KMS-11 (cell line): Measurements from ENCODE around the gene DPH6.
"Not testable (repeated sequence)": the region's sequence is repeated elsewhere in the genome, so short reads cannot be mapped to it uniquely, and the experiment has no call there.

Experiments used
- H2AFZ ChIP-seq: fragments of 200-600 bp; sonication (generic); 2 replicates; pipeline ENCODE4 v1.6.1; 2016; ENCODE audit warnings: antibody characterized with exemption, mixed run types, low read depth
- H3K27ac ChIP-seq: fragments of 200-600 bp; sonication (generic); 2 replicates; pipeline ENCODE4 v1.6.1; 2016; ENCODE audit warnings: mild to moderate bottlenecking, mixed run types
- H3K27me3 ChIP-seq: fragments of 200-600 bp; sonication (generic); 2 replicates; pipeline ENCODE4 v1.6.1; 2017; ENCODE audit warnings: mild to moderate bottlenecking, low read depth, mixed run types, moderate library complexity; ENCODE audit not compliant: insufficient read depth
- H3K36me3 ChIP-seq: fragments of 200-600 bp; sonication (generic); 2 replicates; pipeline ENCODE4 v1.6.1; 2017; ENCODE audit warnings: mild to moderate bottlenecking, mixed run types; ENCODE audit not compliant: insufficient read depth
- H3K4me1 ChIP-seq: fragments of 200-600 bp; sonication (generic); 2 replicates; pipeline ENCODE4 v1.6.1; 2016; ENCODE audit warnings: mild to moderate bottlenecking, low read depth, mixed run types; ENCODE audit not compliant: poor library complexity, severe bottlenecking
- H3K4me2 ChIP-seq: fragments of 200-600 bp; sonication (generic); 2 replicates; pipeline ENCODE4 v1.7.0; 2016; ENCODE audit warnings: mild to moderate bottlenecking, mixed run types
- H3K4me3 ChIP-seq: fragments of 200-600 bp; sonication (generic); IDR thresholded peaks from 2 replicates; pipeline ENCODE4 v1.6.1; 2017; ENCODE audit warnings: low read depth, low read length, mixed read lengths; ENCODE audit not compliant: insufficient read depth
- H3K79me2 ChIP-seq: fragments of 200-600 bp; sonication (generic); 2 replicates; pipeline ENCODE4 v1.6.1; 2016; ENCODE audit warnings: low read depth, mixed run types; ENCODE audit not compliant: insufficient read depth
- H3K9ac ChIP-seq: fragments of 200-600 bp; sonication (generic); 2 replicates; pipeline ENCODE4 v1.6.1; 2016; ENCODE audit warnings: mild to moderate bottlenecking, mixed run types
- H4K20me1 ChIP-seq: fragments of 200-600 bp; sonication (generic); 2 replicates; pipeline ENCODE4 v1.6.1; 2016; ENCODE audit warnings: mild to moderate bottlenecking, mixed run types; ENCODE audit not compliant: insufficient read depth
- TF ChIP-seq, protein P1 (sequence below): fragments of 200-600 bp; sonication (generic); conservative IDR thresholded peaks from 2 replicates; pipeline ENCODE4 v1.6.1; 2017; ENCODE audit warnings: low read depth, mild to moderate bottlenecking, antibody characterized with exemption, low read length, moderate library complexity, mixed read lengths

DPH6 gene

DNA sequence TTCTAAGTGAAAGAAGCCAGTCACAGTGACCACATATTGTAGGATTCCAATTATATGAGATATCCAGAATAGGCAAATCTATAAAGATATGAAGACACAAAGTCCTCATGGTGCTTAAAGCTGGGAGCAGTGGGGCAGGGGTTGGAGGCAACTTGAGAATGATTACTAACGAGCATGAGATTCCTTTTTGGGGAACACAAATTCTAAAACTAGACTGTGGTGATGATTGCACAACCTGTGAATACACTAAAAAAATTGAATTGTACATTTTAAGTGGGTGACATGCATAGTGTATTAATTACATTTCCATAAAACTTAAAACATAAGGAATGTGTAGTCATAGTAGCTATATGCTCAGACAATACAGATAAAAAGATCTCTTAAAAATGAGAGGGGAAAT is 103.2 kb downstream of the DPH6 start:
- H3K4me3 ChIP-seq: no peak overlapping the region
- no peaks in the 10 kb centered on the region for H3K36me3 ChIP-seq
- no peaks in the 10 kb centered on the region for H3K27me3 ChIP-seq
- H3K9ac ChIP-seq: no peak overlapping the region
- no peak overlapping the region for H3K4me2 ChIP-seq
- TF ChIP-seq, protein P1, sequence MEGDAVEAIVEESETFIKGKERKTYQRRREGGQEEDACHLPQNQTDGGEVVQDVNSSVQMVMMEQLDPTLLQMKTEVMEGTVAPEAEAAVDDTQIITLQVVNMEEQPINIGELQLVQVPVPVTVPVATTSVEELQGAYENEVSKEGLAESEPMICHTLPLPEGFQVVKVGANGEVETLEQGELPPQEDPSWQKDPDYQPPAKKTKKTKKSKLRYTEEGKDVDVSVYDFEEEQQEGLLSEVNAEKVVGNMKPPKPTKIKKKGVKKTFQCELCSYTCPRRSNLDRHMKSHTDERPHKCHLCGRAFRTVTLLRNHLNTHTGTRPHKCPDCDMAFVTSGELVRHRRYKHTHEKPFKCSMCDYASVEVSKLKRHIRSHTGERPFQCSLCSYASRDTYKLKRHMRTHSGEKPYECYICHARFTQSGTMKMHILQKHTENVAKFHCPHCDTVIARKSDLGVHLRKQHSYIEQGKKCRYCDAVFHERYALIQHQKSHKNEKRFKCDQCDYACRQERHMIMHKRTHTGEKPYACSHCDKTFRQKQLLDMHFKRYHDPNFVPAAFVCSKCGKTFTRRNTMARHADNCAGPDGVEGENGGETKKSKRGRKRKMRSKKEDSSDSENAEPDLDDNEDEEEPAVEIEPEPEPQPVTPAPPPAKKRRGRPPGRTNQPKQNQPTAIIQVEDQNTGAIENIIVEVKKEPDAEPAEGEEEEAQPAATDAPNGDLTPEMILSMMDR: no peak
- no peaks in the 10 kb centered on the region for H4K20me1 ChIP-seq
- H3K79me2 ChIP-seq: no peaks in the 10 kb centered on the region
- H3K27ac ChIP-seq: no peak overlapping the region
- H3K4me1 ChIP-seq: no peaks in the 10 kb centered on the region
- H2AFZ ChIP-seq: no peak overlapping the region

DNA sequence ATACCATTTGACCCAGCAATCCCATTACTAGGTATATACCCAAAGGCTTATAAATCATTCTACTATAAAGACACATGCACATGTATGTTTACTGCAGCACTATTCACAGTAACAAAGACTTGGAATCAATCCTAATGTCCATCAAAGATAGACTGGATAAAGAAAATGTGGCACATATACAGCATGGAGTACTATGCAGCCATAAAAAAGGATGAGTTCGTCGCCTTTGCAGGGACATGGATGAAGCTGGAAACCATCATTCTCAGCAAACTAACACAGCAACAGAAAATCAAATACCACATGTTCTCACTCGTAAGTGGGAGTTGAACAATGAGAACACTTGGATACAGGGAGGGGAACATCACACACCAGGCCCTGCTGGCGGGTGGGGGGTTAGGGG is 104.7 kb downstream of the DPH6 start:
- H3K9ac ChIP-seq, H3K27ac ChIP-seq, H3K79me2 ChIP-seq, H3K27me3 ChIP-seq, H3K36me3 ChIP-seq, H3K4me1 ChIP-seq, H3K4me2 ChIP-seq, H4K20me1 ChIP-seq, H2AFZ ChIP-seq, H3K4me3 ChIP-seq: not testable (repeated sequence)

DNA sequence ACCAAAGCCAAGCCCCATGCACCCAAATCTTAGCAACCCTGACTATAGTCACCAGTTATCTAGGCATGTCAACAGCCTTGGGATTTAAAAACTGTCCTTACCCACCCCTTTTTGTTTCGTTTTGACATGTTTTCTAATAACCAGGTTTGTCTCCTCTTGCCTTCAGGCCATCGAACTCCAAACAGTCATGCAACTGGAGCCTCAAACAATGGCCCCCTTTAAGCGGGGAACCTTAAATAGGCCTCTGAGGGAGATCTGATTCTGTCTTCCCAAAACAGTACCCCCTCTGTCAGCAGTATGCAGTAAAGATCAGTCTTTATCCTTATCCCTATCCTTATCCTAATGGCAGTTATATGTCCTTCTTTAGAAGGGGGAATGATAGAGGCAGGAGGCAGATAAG is 105.7 kb downstream of the DPH6 start:
- H3K4me1 ChIP-seq: no peaks in the 10 kb centered on the region
- no peaks in the 10 kb centered on the region for H3K79me2 ChIP-seq
- no peak overlapping the region for H3K27ac ChIP-seq
- H3K4me3 ChIP-seq: no peak overlapping the region
- no peaks in the 10 kb centered on the region for H3K36me3 ChIP-seq
- H2AFZ ChIP-seq: no peak overlapping the region
- H3K27me3 ChIP-seq: no peaks in the 10 kb centered on the region
- H3K4me2 ChIP-seq: no peak overlapping the region
- no peak overlapping the region for H3K9ac ChIP-seq
- TF ChIP-seq, protein P1: no peak
- H4K20me1 ChIP-seq: no peaks in the 10 kb centered on the region

DNA sequence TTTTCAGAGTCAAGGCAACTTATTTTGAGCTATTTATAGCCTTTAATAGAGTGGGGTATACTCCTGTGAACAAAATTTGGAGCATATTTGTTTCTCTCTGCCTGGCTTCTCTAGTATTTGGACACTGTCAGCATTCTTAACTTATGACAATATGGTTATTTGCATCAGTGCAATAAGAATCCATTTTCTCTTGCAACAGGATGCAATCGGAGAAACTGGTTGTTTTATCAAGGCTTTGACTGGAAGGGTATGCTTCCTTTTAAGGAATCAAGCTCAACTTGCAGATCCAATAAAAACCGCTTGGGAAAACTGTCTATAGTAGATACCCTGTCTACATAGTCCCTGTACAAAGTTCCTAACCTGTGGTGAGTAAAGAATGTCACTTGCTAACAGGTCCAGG is 106.7 kb downstream of the DPH6 start:
- Histone ChIP-seq H3K36me3 (no peaks in the 10 kb centered on the region), H3K27ac (no peak overlapping the region), H3K27me3 (no peaks in the 10 kb centered on the region), H4K20me1 (no peaks in the 10 kb centered on the region), H2AFZ (no peak overlapping the region), H3K79me2 (no peaks in the 10 kb centered on the region), H3K4me2 (no peak overlapping the region), H3K4me1 (no peaks in the 10 kb centered on the region), H3K4me3 (no peak overlapping the region), H3K9ac (no peak overlapping the region)
- TF ChIP-seq, protein P1: no peak

DNA sequence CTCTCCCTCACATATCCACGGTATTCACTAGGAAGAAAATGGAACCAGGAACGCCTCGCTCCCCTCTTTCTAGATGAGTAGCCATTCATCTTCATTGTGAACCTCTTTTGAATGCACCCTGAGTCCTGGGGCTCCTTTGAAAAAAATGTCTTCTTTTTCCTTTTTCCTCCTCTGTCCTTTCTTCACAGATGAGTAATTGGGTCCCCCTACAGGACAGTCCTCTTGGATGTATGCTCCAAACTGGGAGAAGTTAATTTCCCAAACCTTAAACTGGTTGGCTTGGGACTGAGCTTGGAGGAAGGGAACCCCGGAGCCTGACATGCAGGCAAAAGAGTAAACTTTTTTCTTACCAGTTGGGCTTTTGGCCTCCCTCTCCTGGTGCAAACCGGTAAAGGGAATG is 108.8 kb downstream of the DPH6 start:
- Histone ChIP-seq H4K20me1 (no peaks in the 10 kb centered on the region), H3K27me3 (no peaks in the 10 kb centered on the region), H3K4me2 (no peak overlapping the region), H3K9ac (no peak overlapping the region), H3K27ac (no peak overlapping the region), H3K4me3 (no peak overlapping the region), H3K79me2 (no peaks in the 10 kb centered on the region), H3K36me3 (no peaks in the 10 kb centered on the region), H2AFZ (no peak overlapping the region), H3K4me1 (no peaks in the 10 kb centered on the region)
- TF ChIP-seq, protein P1: no peak
